H9 (cell line): Measurements from ENCODE around the gene KREMEN1. TPM values are rescaled to one million over a fixed set of nuclear protein-coding genes. Genes with fewer than 3 reads are reported as not detected.

Experiments used
- DNase-seq: peaks from one replicate; pipeline ENCODE4 v3.0.0-alpha.2; 2017
- H2AFZ ChIP-seq: one replicate; pipeline ENCODE4 v1.6.1; 2013; ENCODE audit warnings: mild to moderate bottlenecking, low read length, control low read depth, moderate library complexity
- H2AK5ac ChIP-seq: 2 replicates; pipeline ENCODE4 v1.6.1; 2013; ENCODE audit warnings: low read length, control low read depth, mixed read lengths; ENCODE audit not compliant: insufficient read length
- H2BK120ac ChIP-seq: one replicate; pipeline ENCODE4 v1.6.1; 2013; ENCODE audit warnings: low read depth, mild to moderate bottlenecking, low read length, control low read depth, inconsistent platforms; ENCODE audit not compliant: poor library complexity, severe bottlenecking
- H2BK12ac ChIP-seq: 2 replicates; pipeline ENCODE4 v1.6.1; 2013; ENCODE audit warnings: low read length, control low read depth, mixed read lengths, low read depth; ENCODE audit not compliant: insufficient read length
- H2BK15ac ChIP-seq: 2 replicates; pipeline ENCODE4 v1.6.1; 2013; ENCODE audit warnings: low read depth, low read length, control low read depth
- H2BK20ac ChIP-seq: one replicate; pipeline ENCODE4 v1.6.1; 2013; ENCODE audit warnings: low read depth, mild to moderate bottlenecking, low read length, control low read depth, inconsistent platforms; ENCODE audit not compliant: poor library complexity, severe bottlenecking
- H2BK5ac ChIP-seq: 2 replicates; pipeline ENCODE4 v1.6.1; 2013; ENCODE audit warnings: low read length, control low read depth, mixed read lengths; ENCODE audit not compliant: insufficient read length
- H3K14ac ChIP-seq: 2 replicates; pipeline ENCODE4 v1.6.1; 2013; ENCODE audit warnings: low read length, control low read depth; ENCODE audit not compliant: insufficient read depth
- H3K18ac ChIP-seq: 2 replicates; pipeline ENCODE4 v1.6.1; 2013; ENCODE audit warnings: low read depth, mild to moderate bottlenecking, mixed read lengths, low read length, control low read depth; ENCODE audit not compliant: insufficient read length
- H3K23ac ChIP-seq: 2 replicates; pipeline ENCODE4 v1.6.1; 2013; ENCODE audit warnings: low read length, control low read depth, mixed read lengths, low read depth; ENCODE audit not compliant: insufficient read length
- H3K23me2 ChIP-seq: 2 replicates; pipeline ENCODE4 v1.6.1; 2013; ENCODE audit warnings: low read depth, mild to moderate bottlenecking, mixed read lengths, low read length, control low read depth; ENCODE audit not compliant: insufficient read length, poor library complexity, severe bottlenecking
- H3K27ac ChIP-seq: 2 replicates; pipeline ENCODE4 v1.5.1; 2013; ENCODE audit warnings: low read length, control low read depth, mixed read lengths, low read depth; ENCODE audit not compliant: insufficient read length
- H3K27me3 ChIP-seq: 2 replicates; pipeline ENCODE4 v1.6.1; 2013; ENCODE audit warnings: low read length, control low read depth, inconsistent platforms; ENCODE audit not compliant: insufficient read depth
- H3K4ac ChIP-seq: 2 replicates; pipeline ENCODE4 v1.6.1; 2013; ENCODE audit warnings: low read depth, mild to moderate bottlenecking, control low read depth, inconsistent platforms, low read length, moderate library complexity
- H3K4me1 ChIP-seq: 2 replicates; pipeline ENCODE4 v1.6.1; 2013; ENCODE audit warnings: low read length, control low read depth, inconsistent platforms; ENCODE audit not compliant: insufficient read depth
- H3K4me2 ChIP-seq: 2 replicates; pipeline ENCODE4 v1.6.1; 2013; ENCODE audit warnings: low read length, control low read depth, mixed read lengths; ENCODE audit not compliant: insufficient read length, insufficient read depth
- H3K56ac ChIP-seq: 2 replicates; pipeline ENCODE4 v1.6.1; 2013; ENCODE audit warnings: low read depth, mild to moderate bottlenecking, mixed read lengths, low read length, control low read depth; ENCODE audit not compliant: insufficient read length
- H3K79me1 ChIP-seq: 2 replicates; pipeline ENCODE4 v1.6.1; 2013; ENCODE audit warnings: low read depth, mild to moderate bottlenecking, moderate library complexity, low read length, control low read depth, inconsistent platforms; ENCODE audit not compliant: insufficient read depth, poor library complexity, severe bottlenecking
- H3K79me2 ChIP-seq: 2 replicates; pipeline ENCODE4 v1.6.1; 2013; ENCODE audit warnings: low read length, control low read depth, inconsistent platforms; ENCODE audit not compliant: insufficient read depth
- H3K9ac ChIP-seq: 2 replicates; pipeline ENCODE4 v1.6.1; 2013; ENCODE audit warnings: low read length, control low read depth, mixed read lengths; ENCODE audit not compliant: insufficient read length; ENCODE audit errors: extremely low read depth
- H3K9me3 ChIP-seq: one replicate; pipeline ENCODE4 v1.6.1; 2013; ENCODE audit warnings: low read depth, low read length, inconsistent platforms; ENCODE audit not compliant: control insufficient read depth
- H3T11ph ChIP-seq: one replicate; pipeline ENCODE4 v1.6.1; 2013; ENCODE audit warnings: mild to moderate bottlenecking, low read length, control low read depth, inconsistent platforms
- H4K20me1 ChIP-seq: one replicate; pipeline ENCODE4 v1.6.1; 2013; ENCODE audit not compliant: control insufficient read depth, insufficient read length, insufficient read depth
- H4K5ac ChIP-seq: 2 replicates; pipeline ENCODE4 v1.6.1; 2013; ENCODE audit warnings: low read depth, mild to moderate bottlenecking, mixed read lengths, low read length, control low read depth; ENCODE audit not compliant: insufficient read length
- H4K8ac ChIP-seq: replicated peaks from 2 replicates; pipeline ENCODE4 v1.6.1; 2013; ENCODE audit warnings: low read length, control low read depth, mixed read lengths, low read depth; ENCODE audit not compliant: insufficient read length
- H4K91ac ChIP-seq: 2 replicates; pipeline ENCODE4 v1.6.1; 2013; ENCODE audit warnings: low read depth, mild to moderate bottlenecking, moderate library complexity, mixed read lengths, low read length, control low read depth; ENCODE audit not compliant: insufficient read length
- H3K27ac Mint-ChIP-seq, 3 experiments: 2 replicates in 2 of 3; 3 replicates in 1 of 3; pipeline ENCODE4 v1.8.0; 2020 to 2021; ENCODE audit warnings: mixed read lengths in 3 of 3, mild to moderate bottlenecking in 1 of 3, moderate library complexity in 1 of 3
- H3K27me3 Mint-ChIP-seq: 2 replicates; pipeline ENCODE4 v1.8.0; 2021; ENCODE audit warnings: low read depth, mild to moderate bottlenecking, moderate library complexity, mixed read lengths
- H3K36me3 Mint-ChIP-seq, 3 experiments: 2 replicates in 2 of 3; 3 replicates in 1 of 3; pipeline ENCODE4 v1.8.0; 2020 to 2021; ENCODE audit warnings: low read depth in 3 of 3, mixed read lengths in 3 of 3; ENCODE audit not compliant: insufficient read depth in 1 of 3
- H3K4me1 Mint-ChIP-seq, 2 experiments: 2 replicates each; pipeline ENCODE4 v1.8.0; 2020; ENCODE audit warnings: mixed read lengths in 2 of 2
- H3K4me3 Mint-ChIP-seq, 2 experiments: 2 replicates in 1 of 2; 3 replicates in 1 of 2; pipeline ENCODE4 v1.8.0; 2020 to 2021; ENCODE audit warnings: mild to moderate bottlenecking in 2 of 2, mixed read lengths in 2 of 2, moderate library complexity in 1 of 2
- H3K9me3 Mint-ChIP-seq, 2 experiments: 2 replicates in 1 of 2; 3 replicates in 1 of 2; pipeline ENCODE4 v1.8.0; 2020; ENCODE audit warnings: mild to moderate bottlenecking in 2 of 2, mixed read lengths in 2 of 2, moderate library complexity in 1 of 2
- whole genome bisulfite sequencing: extraction: QIAGEN DNeasy Blood & Tissue Kit; methylation state at CpG from one replicate; pipeline ENCODE4 v1.1.7; 2013; ENCODE audit warnings: missing lambda C conversion rate, low lambda C conversion rate, mixed read lengths; ENCODE audit not compliant: insufficient read length; ENCODE audit errors: extremely low coverage; 5-methylcytosine and 5-hydroxymethylcytosine counted together
- total RNA-seq: library from RNA; stranded (reverse); gene quantifications from 2 replicates; pipeline ENCODE4 v1.2.1, GENCODE V29; 2021
- TF ChIP-seq, protein P1 (sequence below): fragments of 200-600 bp; sonication (generic); conservative IDR thresholded peaks from 3 replicates; pipeline ENCODE4 v1.8.0; 2021; ENCODE audit warnings: antibody characterized with exemption, mild to moderate bottlenecking

The KREMEN1 gene
- total RNA-seq, 1 experiment from 2014 or later: 2.4 TPM

DNA sequence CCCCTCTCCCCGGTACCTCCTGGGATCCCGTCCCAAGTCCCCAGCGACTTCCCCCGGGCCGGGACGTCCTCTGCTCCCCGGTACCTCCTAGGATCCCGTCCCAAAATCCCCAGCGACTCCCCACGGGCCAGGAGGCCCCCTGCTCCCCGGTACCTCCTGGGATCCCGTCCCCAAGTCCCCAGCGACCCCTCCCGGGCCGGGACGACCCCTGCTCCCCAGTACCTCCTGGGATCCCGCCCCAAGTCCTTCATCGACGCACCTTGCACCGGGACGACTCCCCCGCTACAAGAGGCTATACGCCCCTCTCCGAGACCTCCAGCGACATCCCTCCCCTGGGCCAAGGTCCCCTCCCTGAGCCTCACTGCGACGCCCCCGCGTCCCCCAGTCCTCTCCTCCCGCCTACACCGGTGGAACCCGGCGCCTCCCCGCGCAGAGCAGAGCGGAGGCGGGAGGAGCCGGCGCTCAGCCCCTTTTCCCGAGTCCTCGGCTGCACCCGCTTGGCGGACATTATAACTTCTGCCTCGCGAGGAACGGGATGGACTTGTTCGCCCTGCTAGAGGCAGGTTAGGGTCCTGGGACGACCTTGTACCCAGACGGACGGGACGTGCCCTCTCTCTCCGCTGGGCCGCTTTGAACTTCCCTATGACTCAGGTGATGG is 912 bp downstream of the KREMEN1 start:
- no peak overlapping the region for H3K18ac ChIP-seq
- Mint-ChIP-seq H3K4me3 (peak overlapping the region; percentile 65 to 80), H3K27ac (no peak overlapping the region), H3K36me3 (no peaks in the 10 kb centered on the region), H3K27me3 (peaks cover 66% of the 10 kb centered on the region), H3K4me1 (peaks cover 21 to 25% of the 10 kb centered on the region in 2 experiments), H3K9me3 (no peaks in the 10 kb centered on the region; a peak in 1 of 5 replicates)
- H3K4ac ChIP-seq: no peak overlapping the region
- peaks cover 19% of the 10 kb centered on the region for H3K23me2 ChIP-seq
- H4K20me1 ChIP-seq: no peaks in the 10 kb centered on the region
- H2BK12ac ChIP-seq: no peak overlapping the region
- H2AK5ac ChIP-seq: no peak overlapping the region
- peak overlapping the region; percentile 54 for H3K4me2 ChIP-seq
- no peaks in the 10 kb centered on the region for H3K79me1 ChIP-seq
- H2BK5ac ChIP-seq: no peak overlapping the region
- no peak overlapping the region for H3T11ph ChIP-seq
- no peak overlapping the region for H3K14ac ChIP-seq
- H3K23ac ChIP-seq: no peak overlapping the region
- H3K56ac ChIP-seq: no peak overlapping the region
- no peaks in the 10 kb centered on the region for H3K79me2 ChIP-seq
- no peak overlapping the region for H3K27ac ChIP-seq
- DNase-seq: peak; percentile 70
- H3K9me3 ChIP-seq: no peaks in the 10 kb centered on the region
- no peak overlapping the region for H4K8ac ChIP-seq
- H4K5ac ChIP-seq: no peak overlapping the region
- H2AFZ ChIP-seq: no peak overlapping the region
- no peak overlapping the region for H2BK15ac ChIP-seq
- peaks cover 3% of the 10 kb centered on the region; the same call in 1 of the 2 replicates for H3K4me1 ChIP-seq
- no CpG with 5 or more reads among the region's 53 CpGs for WGBS
- peaks cover 18% of the 10 kb centered on the region; the same call in 1 of the 2 replicates for H3K27me3 ChIP-seq
- TF ChIP-seq, protein P1, sequence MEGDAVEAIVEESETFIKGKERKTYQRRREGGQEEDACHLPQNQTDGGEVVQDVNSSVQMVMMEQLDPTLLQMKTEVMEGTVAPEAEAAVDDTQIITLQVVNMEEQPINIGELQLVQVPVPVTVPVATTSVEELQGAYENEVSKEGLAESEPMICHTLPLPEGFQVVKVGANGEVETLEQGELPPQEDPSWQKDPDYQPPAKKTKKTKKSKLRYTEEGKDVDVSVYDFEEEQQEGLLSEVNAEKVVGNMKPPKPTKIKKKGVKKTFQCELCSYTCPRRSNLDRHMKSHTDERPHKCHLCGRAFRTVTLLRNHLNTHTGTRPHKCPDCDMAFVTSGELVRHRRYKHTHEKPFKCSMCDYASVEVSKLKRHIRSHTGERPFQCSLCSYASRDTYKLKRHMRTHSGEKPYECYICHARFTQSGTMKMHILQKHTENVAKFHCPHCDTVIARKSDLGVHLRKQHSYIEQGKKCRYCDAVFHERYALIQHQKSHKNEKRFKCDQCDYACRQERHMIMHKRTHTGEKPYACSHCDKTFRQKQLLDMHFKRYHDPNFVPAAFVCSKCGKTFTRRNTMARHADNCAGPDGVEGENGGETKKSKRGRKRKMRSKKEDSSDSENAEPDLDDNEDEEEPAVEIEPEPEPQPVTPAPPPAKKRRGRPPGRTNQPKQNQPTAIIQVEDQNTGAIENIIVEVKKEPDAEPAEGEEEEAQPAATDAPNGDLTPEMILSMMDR: no peak
- no peak overlapping the region for H3K9ac ChIP-seq
- no peak overlapping the region for H4K91ac ChIP-seq
- H2BK120ac ChIP-seq: no peak overlapping the region
- H2BK20ac ChIP-seq: no peak overlapping the region
